Measurements from ENCODE around the gene PLCB1.

- TF ChIP-seq CTCF (conservative IDR thresholded peaks at IDR 0.05) = no peak
- TF ChIP-seq ZFX (IDR thresholded peaks at IDR 0.05) = no peak
These were observed 728.0 kb downstream of the PLCB1 start for GRCh38 chr20:8860011-8860495.
